ENCODE data around the gene GALNT11.
"Not testable (repeated sequence)": the region's sequence is repeated elsewhere in the genome, so short reads cannot be mapped to it uniquely, and the experiment has no call there.

GALNT11 gene

GRCh38 chr7:152035817-152036216 lies 10.3 kb downstream of the GALNT11 start:
- TF ChIP-seq, protein P1, sequence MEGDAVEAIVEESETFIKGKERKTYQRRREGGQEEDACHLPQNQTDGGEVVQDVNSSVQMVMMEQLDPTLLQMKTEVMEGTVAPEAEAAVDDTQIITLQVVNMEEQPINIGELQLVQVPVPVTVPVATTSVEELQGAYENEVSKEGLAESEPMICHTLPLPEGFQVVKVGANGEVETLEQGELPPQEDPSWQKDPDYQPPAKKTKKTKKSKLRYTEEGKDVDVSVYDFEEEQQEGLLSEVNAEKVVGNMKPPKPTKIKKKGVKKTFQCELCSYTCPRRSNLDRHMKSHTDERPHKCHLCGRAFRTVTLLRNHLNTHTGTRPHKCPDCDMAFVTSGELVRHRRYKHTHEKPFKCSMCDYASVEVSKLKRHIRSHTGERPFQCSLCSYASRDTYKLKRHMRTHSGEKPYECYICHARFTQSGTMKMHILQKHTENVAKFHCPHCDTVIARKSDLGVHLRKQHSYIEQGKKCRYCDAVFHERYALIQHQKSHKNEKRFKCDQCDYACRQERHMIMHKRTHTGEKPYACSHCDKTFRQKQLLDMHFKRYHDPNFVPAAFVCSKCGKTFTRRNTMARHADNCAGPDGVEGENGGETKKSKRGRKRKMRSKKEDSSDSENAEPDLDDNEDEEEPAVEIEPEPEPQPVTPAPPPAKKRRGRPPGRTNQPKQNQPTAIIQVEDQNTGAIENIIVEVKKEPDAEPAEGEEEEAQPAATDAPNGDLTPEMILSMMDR (IDR thresholded peaks at IDR 0.05; ENCODE audit: low read depth, low read length, missing control alignments): no peak
- Histone ChIP-seq H3K36me3 (replicated peaks) (no peaks in the 10 kb centered on the region), H3K4me3 (ENCODE audit: low read depth, low read length) (no peak overlapping the region), H3K27me3 (replicated peaks) (no peaks in the 10 kb centered on the region), H3K27ac (no peak overlapping the region)
- in situ Hi-C loops (cut with HindIII; ENCODE audit: low pct_ligation_motif_present, low sequenced_read_pairs): no loop called here
- DNase-seq: no peak

GRCh38 chr7:152038410-152038809 lies 12.9 kb downstream of the GALNT11 start:
- H3K27ac ChIP-seq; H3K27me3 ChIP-seq (replicated peaks); in situ Hi-C loops (cut with HindIII; ENCODE audit: low pct_ligation_motif_present, low sequenced_read_pairs); DNase-seq; H3K4me3 ChIP-seq (ENCODE audit: low read depth, low read length); H3K36me3 ChIP-seq (replicated peaks): not testable (repeated sequence)

- H3K27ac ChIP-seq; in situ Hi-C loops (cut with HindIII; ENCODE audit: low pct_ligation_motif_present, low sequenced_read_pairs): not testable (repeated sequence)
These were observed 17.6 kb downstream of the GALNT11 start for GRCh38 chr7:152043086-152043485.

DNA sequence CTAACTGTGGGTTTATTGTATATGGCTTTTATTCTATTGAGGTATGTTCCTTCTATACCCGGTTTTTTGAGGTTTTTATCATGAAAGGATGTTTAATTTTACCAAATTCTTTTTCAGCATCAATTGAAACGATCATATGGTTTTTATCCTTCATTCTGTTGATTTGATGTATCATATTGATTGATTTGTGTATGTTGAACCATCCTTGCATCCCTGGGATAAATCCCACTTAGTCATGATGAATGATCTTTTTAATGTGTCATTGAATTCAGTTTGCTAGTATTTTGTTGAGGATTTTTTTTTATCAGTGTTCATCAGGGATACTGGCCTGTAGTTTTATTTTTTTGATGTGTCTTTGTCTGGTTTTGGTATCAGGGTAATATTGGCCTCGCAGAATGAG lies 19.4 kb downstream of the GALNT11 start:
- H3K36me3 ChIP-seq (replicated peaks); H3K27me3 ChIP-seq (replicated peaks); DNase-seq; in situ Hi-C loops (cut with HindIII; ENCODE audit: low pct_ligation_motif_present, low sequenced_read_pairs); H3K27ac ChIP-seq; H3K4me3 ChIP-seq (ENCODE audit: low read depth, low read length): not testable (repeated sequence)

More at GRCh38 chr7:152043086-152043485, 17.6 kb downstream of the GALNT11 start:
- not testable (repeated sequence) for H3K27me3 ChIP-seq (replicated peaks); H3K36me3 ChIP-seq (replicated peaks); DNase-seq; H3K4me3 ChIP-seq (ENCODE audit: low read depth, low read length)

GRCh38 chr7:152046531-152046930 lies 21.1 kb downstream of the GALNT11 start:
- no peak for DNase-seq
- Histone ChIP-seq H3K4me3 (ENCODE audit: low read depth, low read length) (no peak overlapping the region), H3K27ac (no peak overlapping the region), H3K27me3 (replicated peaks) (no peaks in the 10 kb centered on the region), H3K36me3 (replicated peaks) (no peaks in the 10 kb centered on the region)
- in situ Hi-C loops (cut with HindIII; ENCODE audit: low pct_ligation_motif_present, low sequenced_read_pairs): no loop called here
- TF ChIP-seq, protein P1 (IDR thresholded peaks at IDR 0.05; ENCODE audit: low read depth, low read length, missing control alignments): no peak

- in situ Hi-C loops (cut with HindIII; ENCODE audit: low pct_ligation_motif_present, low sequenced_read_pairs): no loop called here
- Histone ChIP-seq H3K4me3 (ENCODE audit: low read depth, low read length) (no peak overlapping the region), H3K36me3 (replicated peaks) (no peaks in the 10 kb centered on the region), H3K27me3 (replicated peaks) (no peaks in the 10 kb centered on the region), H3K27ac (no peak overlapping the region)
- TF ChIP-seq, protein P1 (IDR thresholded peaks at IDR 0.05; ENCODE audit: low read depth, low read length, missing control alignments): no peak
- DNase-seq: no peak
These were observed 22.6 kb downstream of the GALNT11 start for GRCh38 chr7:152048051-152048450.

- Histone ChIP-seq H3K27me3 (replicated peaks) (no peaks in the 10 kb centered on the region), H3K36me3 (replicated peaks) (no peaks in the 10 kb centered on the region), H3K27ac (no peak overlapping the region), H3K4me3 (ENCODE audit: low read depth, low read length) (no peak overlapping the region)
- in situ Hi-C loops (cut with HindIII; ENCODE audit: low pct_ligation_motif_present, low sequenced_read_pairs): no loop called here
- TF ChIP-seq, protein P1 (IDR thresholded peaks at IDR 0.05; ENCODE audit: low read depth, low read length, missing control alignments): peak; percentile 16
- DNase-seq: no peak
These were observed 25.1 kb downstream of the GALNT11 start for GRCh38 chr7:152050547-152050971.
